Activated naive CD8-positive, alpha-beta T cell (primary cell): ENCODE data around the gene MSL3B.

Experiments used
- H3K27ac Mint-ChIP-seq: one replicate; pipeline ENCODE4 v1.8.0; 2021; ENCODE audit warnings: mixed read lengths
- H3K27me3 Mint-ChIP-seq: one replicate; pipeline ENCODE4 v1.8.0; 2021; ENCODE audit warnings: mixed read lengths
- H3K36me3 Mint-ChIP-seq: one replicate; pipeline ENCODE4 v1.8.0; 2021; ENCODE audit warnings: mixed read lengths
- H3K4me1 Mint-ChIP-seq: one replicate; pipeline ENCODE4 v1.8.0; 2021; ENCODE audit warnings: low read depth, mixed read lengths
- H3K4me3 Mint-ChIP-seq: one replicate; pipeline ENCODE4 v1.8.0; 2021; ENCODE audit warnings: mild to moderate bottlenecking, mixed read lengths
- H3K9me3 Mint-ChIP-seq: one replicate; pipeline ENCODE4 v1.8.0; 2021; ENCODE audit warnings: low read depth, mixed read lengths

The MSL3B gene

DNA sequence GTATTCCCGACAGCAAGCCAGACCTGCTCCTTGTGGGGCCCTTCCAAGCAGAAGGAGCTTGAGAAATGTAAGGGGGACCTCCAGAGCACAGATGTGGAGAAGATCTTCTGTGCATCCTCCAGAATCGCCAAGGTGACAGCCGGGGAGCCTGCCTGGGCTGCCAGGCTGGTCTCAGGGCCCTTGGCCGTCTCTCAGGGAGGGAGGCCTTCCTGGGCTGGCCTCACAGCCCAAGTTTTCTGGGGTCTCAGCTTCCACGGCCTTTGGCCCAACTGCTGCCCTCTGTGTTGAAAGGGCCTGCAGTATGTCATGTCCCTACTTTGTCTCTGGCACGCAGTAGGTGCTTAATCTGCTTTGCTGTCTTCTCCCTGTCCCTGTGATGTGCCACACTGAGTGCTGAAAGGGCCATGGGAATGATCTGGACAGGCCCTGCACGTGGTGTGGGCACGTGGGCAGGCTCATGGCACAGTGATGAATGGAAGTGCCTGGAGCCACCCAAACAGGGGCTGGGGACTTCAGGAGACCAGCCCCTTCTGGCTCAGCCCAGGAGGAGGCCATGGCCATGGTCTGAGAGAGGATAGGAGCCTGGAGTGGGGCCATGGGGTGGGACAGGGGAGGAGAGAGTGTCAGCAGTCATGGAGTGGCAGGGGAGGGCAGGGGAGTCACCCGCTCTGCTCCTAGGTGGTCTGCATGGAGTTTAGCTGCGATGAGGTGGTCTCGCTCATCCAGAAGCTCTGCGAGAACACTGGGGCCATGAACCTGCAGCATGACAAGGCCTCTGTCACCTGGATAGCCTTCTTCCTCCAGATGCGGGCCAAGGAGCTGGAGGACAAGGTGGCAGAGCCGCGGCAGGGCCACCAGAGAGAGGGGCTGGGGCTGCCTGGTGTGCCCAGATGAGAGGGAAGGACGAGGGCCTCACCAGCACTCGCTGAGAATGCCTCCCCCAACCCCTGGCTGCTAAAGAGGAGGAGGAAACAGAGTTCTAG lies 49.3 kb downstream of the MSL3B start:
- H3K4me3 Mint-ChIP-seq, result no peak overlapping the region

DNA sequence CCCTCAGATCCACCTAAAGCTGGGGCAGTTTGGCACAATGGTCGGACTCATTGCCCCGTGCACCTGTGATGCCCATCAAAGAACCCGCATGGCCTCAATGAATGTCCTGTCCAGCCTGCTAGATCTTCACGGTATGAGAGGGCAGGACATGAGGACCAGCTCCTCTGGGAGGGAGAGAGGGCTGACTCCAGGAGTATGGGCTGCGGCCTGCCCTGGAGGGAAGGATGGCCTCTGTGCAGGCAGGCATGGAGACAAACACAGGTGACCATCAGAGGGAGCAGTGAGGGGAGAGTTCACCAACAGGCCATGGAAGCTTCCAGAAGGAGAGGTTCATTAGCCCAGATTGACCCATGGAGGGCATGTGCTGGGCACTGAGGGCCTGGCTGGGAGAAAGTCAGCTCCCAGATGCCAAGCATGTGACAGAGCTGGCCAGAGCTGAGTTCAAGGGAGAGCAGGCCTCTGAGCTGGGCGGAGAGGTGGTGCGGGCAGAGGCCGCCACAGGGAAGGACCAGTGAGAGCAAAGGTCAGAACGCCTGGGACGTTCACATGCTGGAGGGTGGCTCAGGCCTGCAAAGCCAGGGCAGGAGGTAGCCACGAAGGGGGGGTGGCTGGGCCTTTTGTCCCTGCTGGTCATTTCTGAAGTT lies 50.1 kb downstream of the MSL3B start:
- Mint-ChIP-seq H3K27ac (no peak overlapping the region), H3K9me3 (no peaks in the 10 kb centered on the region), H3K4me3 (no peak overlapping the region), H3K27me3 (peaks cover 2% of the 10 kb centered on the region), H3K4me1 (peaks cover 2% of the 10 kb centered on the region), H3K36me3 (no peaks in the 10 kb centered on the region)

More for the DNA sequence above, 49.3 kb downstream of the MSL3B start:
- H3K9me3 Mint-ChIP-seq, result no peaks in the 10 kb centered on the region
- H3K36me3 Mint-ChIP-seq, result no peaks in the 10 kb centered on the region
- H3K4me1 Mint-ChIP-seq, result peaks cover 2% of the 10 kb centered on the region
- peaks cover 2% of the 10 kb centered on the region for H3K27me3 Mint-ChIP-seq
- no peak overlapping the region for H3K27ac Mint-ChIP-seq

DNA sequence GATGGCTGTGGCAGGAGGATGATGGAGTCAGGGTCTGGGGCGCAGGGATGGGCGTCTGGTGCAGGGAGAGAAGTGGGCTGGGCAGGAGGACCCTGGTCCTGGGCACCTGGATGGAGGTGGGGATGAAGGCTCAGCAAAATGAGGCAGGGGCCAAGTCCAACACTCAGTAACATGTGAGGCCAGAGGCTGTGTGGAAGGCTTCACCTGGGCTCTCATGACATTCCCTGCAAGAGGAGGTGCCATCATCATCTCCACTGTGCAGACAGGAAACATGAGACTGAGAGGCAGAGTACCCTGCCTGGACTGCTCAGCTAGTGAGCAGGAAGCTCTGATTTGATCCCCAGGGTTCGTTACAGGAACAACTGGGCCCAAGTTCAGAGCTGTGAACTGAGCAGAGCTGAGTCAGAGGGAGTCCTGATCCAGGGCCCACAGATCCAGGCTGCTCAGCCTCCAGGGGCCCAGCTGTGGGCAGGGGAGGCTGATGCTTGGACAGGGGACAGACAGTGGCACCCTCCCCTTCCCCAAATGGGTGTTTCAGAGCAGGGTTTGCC lies 50.8 kb downstream of the MSL3B start:
- Mint-ChIP-seq H3K4me3 (no peak overlapping the region), H3K4me1 (peaks cover 2% of the 10 kb centered on the region), H3K9me3 (no peaks in the 10 kb centered on the region), H3K36me3 (no peaks in the 10 kb centered on the region), H3K27ac (no peak overlapping the region), H3K27me3 (peaks cover 2% of the 10 kb centered on the region)

DNA sequence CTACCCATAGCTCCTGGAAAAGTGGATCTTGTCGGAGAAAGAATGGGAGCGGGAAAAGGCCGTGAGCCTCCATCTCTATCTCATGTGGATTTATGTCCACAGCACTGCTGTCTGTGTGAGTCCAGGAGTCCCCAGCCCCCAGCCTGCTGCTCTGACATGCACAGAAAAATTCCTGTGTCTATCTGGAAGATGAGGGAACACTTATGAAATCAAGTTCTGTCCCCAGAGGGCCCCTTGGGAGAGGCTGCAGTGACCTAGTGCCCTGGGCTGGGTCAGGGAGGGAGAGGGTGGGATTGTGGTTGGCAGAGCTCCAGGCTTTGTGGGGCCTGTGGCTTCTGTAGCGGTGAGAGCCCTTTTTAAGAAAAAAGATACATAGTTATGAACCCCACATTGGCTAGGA lies 51.4 kb downstream of the MSL3B start:
- Mint-ChIP-seq H3K27me3 (peaks cover 2% of the 10 kb centered on the region), H3K4me3 (no peak overlapping the region)

DNA sequence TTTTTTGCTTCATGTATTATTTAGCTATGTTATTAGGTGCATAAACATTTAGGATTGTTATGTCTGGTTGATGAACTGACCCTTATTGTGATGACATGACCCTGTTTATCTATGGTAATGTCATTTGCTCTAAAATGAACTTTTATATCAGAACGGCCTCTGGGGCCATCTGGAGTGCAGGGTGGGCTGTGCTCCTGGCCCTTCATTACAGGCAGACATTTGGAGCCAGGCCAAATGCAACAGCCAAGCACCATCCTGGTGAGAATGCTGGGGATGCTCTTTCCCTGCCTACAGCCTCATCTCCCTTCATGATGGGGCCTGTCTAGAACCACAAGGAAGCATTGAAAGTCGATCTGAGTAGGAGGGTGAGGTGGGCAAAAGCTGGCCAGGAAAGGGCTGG lies 51.9 kb downstream of the MSL3B start:
- no peak overlapping the region for H3K4me3 Mint-ChIP-seq
- H3K9me3 Mint-ChIP-seq, result no peaks in the 10 kb centered on the region
- no peaks in the 10 kb centered on the region for H3K36me3 Mint-ChIP-seq
- H3K27ac Mint-ChIP-seq, result no peak overlapping the region
- H3K27me3 Mint-ChIP-seq, result peaks cover 2% of the 10 kb centered on the region
- H3K4me1 Mint-ChIP-seq, result peaks cover 2% of the 10 kb centered on the region

More for the DNA sequence above, 51.4 kb downstream of the MSL3B start:
- H3K27ac Mint-ChIP-seq, result no peak overlapping the region
- no peaks in the 10 kb centered on the region for H3K9me3 Mint-ChIP-seq
- H3K36me3 Mint-ChIP-seq, result no peaks in the 10 kb centered on the region
- H3K4me1 Mint-ChIP-seq, result peaks cover 2% of the 10 kb centered on the region

DNA sequence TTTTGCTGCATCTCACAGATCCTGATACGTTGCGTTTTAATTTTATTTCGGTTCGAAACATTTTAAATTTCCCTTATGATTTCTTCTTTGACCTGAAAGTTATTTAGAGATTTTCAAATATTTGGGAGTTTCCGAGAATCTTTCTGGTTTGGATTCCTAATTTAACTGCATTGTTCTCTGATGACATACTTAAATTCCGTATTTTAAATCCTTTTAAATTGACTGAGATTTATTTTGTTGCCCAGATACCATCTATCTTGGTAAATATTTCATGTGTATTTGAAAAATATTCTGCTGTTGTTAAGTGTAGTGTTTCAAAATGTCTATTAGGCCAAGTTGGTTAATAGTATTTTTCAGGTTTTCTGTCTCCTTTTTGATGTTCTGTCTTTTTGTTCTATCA lies 52.3 kb downstream of the MSL3B start:
- H3K36me3 Mint-ChIP-seq, result no peaks in the 10 kb centered on the region
- peaks cover 2% of the 10 kb centered on the region for H3K27me3 Mint-ChIP-seq
- no peak overlapping the region for H3K4me3 Mint-ChIP-seq
- H3K27ac Mint-ChIP-seq, result no peak overlapping the region
- no peaks in the 10 kb centered on the region for H3K9me3 Mint-ChIP-seq
- H3K4me1 Mint-ChIP-seq, result peaks cover 2% of the 10 kb centered on the region
